GM10248 (cell line): ENCODE results near the gene KCND3.

ENCODE experiments used
- CTCF ChIA-PET: fragments of 300-600 bp; sonication (Branson Sonifier 250); formaldehyde crosslinking; extraction: SDS; loops from one replicate; lab custom pipeline; 2021; ENCODE audit warnings: antibody characterized with exemption; lab: Yijun Ruan, JAX
- POLR2A ChIA-PET: fragments of 350-650 bp; sonication (Branson Sonifier 250); formaldehyde crosslinking; extraction: SDS; loops from one replicate; lab custom pipeline; 2020; ENCODE audit warnings: antibody characterized with exemption; lab: Yijun Ruan, JAX
- DNase-seq: peaks from one replicate; pipeline ENCODE4 v3.0.0; 2012; ENCODE audit errors: extremely low spot score
- TF ChIP-seq, protein P1 (sequence below): IDR thresholded peaks from 2 replicates; pipeline ENCODE4 v1.5.1; 2012; ENCODE audit warnings: mild to moderate bottlenecking, low read depth; ENCODE audit errors: extremely low read depth, missing control alignments, control extremely low read depth

The KCND3 gene

DNA sequence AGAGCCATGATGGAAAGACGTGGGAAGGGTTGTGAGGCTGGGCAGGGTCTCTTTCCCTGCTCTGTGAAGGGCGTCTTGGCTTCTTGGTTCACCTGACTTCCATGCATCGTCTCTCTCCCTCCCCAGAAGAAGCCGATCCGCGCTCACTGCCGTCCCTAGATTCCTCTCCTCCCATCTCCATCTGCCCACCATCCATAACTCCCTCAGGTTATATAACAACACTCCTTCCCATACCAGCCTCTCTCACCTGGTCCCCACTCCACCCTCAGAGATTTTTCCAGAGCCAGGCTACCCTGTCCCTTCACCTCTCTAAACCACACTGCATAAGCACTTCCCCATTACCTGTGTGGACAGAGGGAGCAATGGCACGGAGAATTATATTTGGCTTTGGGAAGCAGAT is 6.0 kb downstream of the KCND3 start:
- DNase-seq = no peak
- TF ChIP-seq, protein P1, sequence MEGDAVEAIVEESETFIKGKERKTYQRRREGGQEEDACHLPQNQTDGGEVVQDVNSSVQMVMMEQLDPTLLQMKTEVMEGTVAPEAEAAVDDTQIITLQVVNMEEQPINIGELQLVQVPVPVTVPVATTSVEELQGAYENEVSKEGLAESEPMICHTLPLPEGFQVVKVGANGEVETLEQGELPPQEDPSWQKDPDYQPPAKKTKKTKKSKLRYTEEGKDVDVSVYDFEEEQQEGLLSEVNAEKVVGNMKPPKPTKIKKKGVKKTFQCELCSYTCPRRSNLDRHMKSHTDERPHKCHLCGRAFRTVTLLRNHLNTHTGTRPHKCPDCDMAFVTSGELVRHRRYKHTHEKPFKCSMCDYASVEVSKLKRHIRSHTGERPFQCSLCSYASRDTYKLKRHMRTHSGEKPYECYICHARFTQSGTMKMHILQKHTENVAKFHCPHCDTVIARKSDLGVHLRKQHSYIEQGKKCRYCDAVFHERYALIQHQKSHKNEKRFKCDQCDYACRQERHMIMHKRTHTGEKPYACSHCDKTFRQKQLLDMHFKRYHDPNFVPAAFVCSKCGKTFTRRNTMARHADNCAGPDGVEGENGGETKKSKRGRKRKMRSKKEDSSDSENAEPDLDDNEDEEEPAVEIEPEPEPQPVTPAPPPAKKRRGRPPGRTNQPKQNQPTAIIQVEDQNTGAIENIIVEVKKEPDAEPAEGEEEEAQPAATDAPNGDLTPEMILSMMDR = no peak
- ChIA-PET POLR2A (no interaction called here), CTCF (no interaction called here)

- CTCF ChIA-PET = no interaction called here
These were observed 7.0 kb downstream of the KCND3 start for GRCh38 chr1:111982428-111982827.

DNA sequence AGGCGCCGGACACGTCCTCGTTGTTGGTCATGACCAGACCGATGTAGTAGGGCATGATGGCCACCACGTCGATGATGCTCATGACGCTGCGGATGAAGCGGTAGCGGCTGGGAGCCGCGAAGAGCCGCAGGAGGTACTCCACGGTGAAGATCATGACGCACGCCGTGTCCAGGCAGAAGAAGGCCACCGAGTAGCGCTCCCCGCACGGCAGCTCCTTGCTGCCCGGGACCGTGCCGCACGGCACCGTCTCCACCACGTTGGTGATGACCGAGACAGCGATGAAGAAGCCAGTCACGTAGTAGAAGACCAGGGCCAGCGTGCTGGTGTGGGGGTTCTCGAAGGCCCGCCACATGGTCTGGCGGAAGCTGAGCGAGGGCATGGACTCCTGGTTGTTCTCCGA is 7.6 kb downstream of the KCND3 start:
- ChIA-PET POLR2A (no interaction called here), CTCF (no interaction called here)
- DNase-seq = no peak
- TF ChIP-seq, protein P1 = no peak

More at GRCh38 chr1:111982428-111982827, 7.0 kb downstream of the KCND3 start:
- POLR2A ChIA-PET = no interaction called here
- no peak for DNase-seq
- TF ChIP-seq, protein P1 = no peak

DNA sequence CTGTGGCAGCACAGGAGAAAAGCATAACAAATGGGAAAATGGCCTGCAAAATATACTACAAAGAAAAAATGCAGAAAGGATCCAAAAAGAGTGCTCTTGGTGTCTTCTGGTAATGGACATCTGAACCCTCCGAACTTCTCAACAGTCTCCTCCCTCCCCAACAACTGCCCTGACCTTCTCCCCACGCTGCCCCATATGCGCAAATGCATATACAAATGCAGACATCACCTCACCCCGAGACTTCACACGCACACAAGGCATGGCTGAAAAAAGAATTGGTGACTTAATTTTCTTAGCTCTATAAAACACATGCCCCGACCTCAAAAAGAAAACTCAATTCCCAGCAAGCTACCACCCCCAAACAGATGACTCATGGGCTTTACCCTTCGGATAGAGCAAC is 8.4 kb downstream of the KCND3 start:
- ChIA-PET POLR2A (no interaction called here), CTCF (no interaction called here)
- TF ChIP-seq, protein P1 = no peak
- DNase-seq = no peak

GRCh38 chr1:111980686-111981085 is 8.8 kb downstream of the KCND3 start:
- no peak for DNase-seq
- TF ChIP-seq, protein P1 = no peak
- CTCF ChIA-PET = no interaction called here
- POLR2A ChIA-PET = no interaction called here

GRCh38 chr1:111978695-111979094 is 10.8 kb downstream of the KCND3 start:
- ChIA-PET POLR2A (no interaction called here), CTCF (interaction anchor here (1.0 kb wide), 1 partner anchor 19 kb away, joined by 3 read pairs; no protein-coding TSS in a partner anchor)
- TF ChIP-seq, protein P1 = no peak
- DNase-seq = no peak
